Measurements from ENCODE around the gene NHLH2. TPM values are rescaled to one million over a fixed set of nuclear protein-coding genes. Genes with fewer than 3 reads are reported as not detected.
A peak's percentile ranks its signal among the peaks of the same experiment; 100 is the strongest.

The NHLH2 gene
- 1.8 TPM for polyA plus RNA-seq (2013, experiment 1 of 2)
- 1.1 TPM for polyA plus RNA-seq (2013, experiment 2 of 2)

GRCh38 chr1:115840605-115841460 is at the start of gene NHLH2:
Gene NHLH2, minus strand, starts transcription at chr1:115841126. Its CDS starts 2,754 bp downstream, at chr1:115838372.
- 59 to 71% methylated on average over 3 to 6 of the region's 9 CpGs for WGBS, 2 experiments (ENCODE audit: insufficient coverage in 2 of 2)
- H3K36me3 ChIP-seq (ENCODE audit: control insufficient read depth, insufficient read depth, low read length): no peaks in the 10 kb centered on the region
- no peaks in the 10 kb centered on the region for H3K9me3 ChIP-seq (ENCODE audit: control insufficient read depth, low read length)
- H3K4me1 ChIP-seq (ENCODE audit: control insufficient read depth, insufficient read depth, low read length, poor library complexity, severe bottlenecking): peaks cover 8% of the 10 kb centered on the region
- no peak within 1 kb of the TSS for H3K27ac ChIP-seq (ENCODE audit: low read depth, low read length, severe bottlenecking)
- H3K4me3 ChIP-seq (ENCODE audit: extremely low read depth, insufficient read depth, low read length, poor library complexity, severe bottlenecking): peak within 1 kb of the TSS; percentile 41

- no peak overlapping the region for H3K4me3 ChIP-seq (ENCODE audit: extremely low read depth, insufficient read depth, low read length, poor library complexity, severe bottlenecking)
- no peaks in the 10 kb centered on the region for H3K9me3 ChIP-seq (ENCODE audit: control insufficient read depth, low read length)
- no peaks in the 10 kb centered on the region for H3K36me3 ChIP-seq (ENCODE audit: control insufficient read depth, insufficient read depth, low read length)
- H3K4me1 ChIP-seq (ENCODE audit: control insufficient read depth, insufficient read depth, low read length, poor library complexity, severe bottlenecking): no peaks in the 10 kb centered on the region
- H3K27ac ChIP-seq (ENCODE audit: low read depth, low read length, severe bottlenecking): no peak overlapping the region
- 0 to 64% methylated on average over 1 to 3 of the region's 4 CpGs for WGBS, 2 experiments (ENCODE audit: insufficient coverage in 2 of 2)
Measured at GRCh38 chr1:115890580-115890979, 49.7 kb upstream of the NHLH2 start.

GRCh38 chr1:115888976-115889375 is 48.0 kb upstream of the NHLH2 start:
- H3K36me3 ChIP-seq (ENCODE audit: control insufficient read depth, insufficient read depth, low read length): no peaks in the 10 kb centered on the region
- no peak overlapping the region for H3K4me3 ChIP-seq (ENCODE audit: extremely low read depth, insufficient read depth, low read length, poor library complexity, severe bottlenecking)
- WGBS, 2 experiments (ENCODE audit: insufficient coverage in 2 of 2): 85 to 90% methylated on average over 1 to 2 of the region's 2 CpGs
- H3K4me1 ChIP-seq (ENCODE audit: control insufficient read depth, insufficient read depth, low read length, poor library complexity, severe bottlenecking): no peaks in the 10 kb centered on the region
- H3K27ac ChIP-seq (ENCODE audit: low read depth, low read length, severe bottlenecking): no peak overlapping the region
- H3K9me3 ChIP-seq (ENCODE audit: control insufficient read depth, low read length): no peaks in the 10 kb centered on the region

- H3K36me3 ChIP-seq (ENCODE audit: control insufficient read depth, insufficient read depth, low read length): no peaks in the 10 kb centered on the region
- no peak overlapping the region for H3K27ac ChIP-seq (ENCODE audit: low read depth, low read length, severe bottlenecking)
- no peaks in the 10 kb centered on the region for H3K4me1 ChIP-seq (ENCODE audit: control insufficient read depth, insufficient read depth, low read length, poor library complexity, severe bottlenecking)
- H3K4me3 ChIP-seq (ENCODE audit: extremely low read depth, insufficient read depth, low read length, poor library complexity, severe bottlenecking): no peak overlapping the region
- no peaks in the 10 kb centered on the region for H3K9me3 ChIP-seq (ENCODE audit: control insufficient read depth, low read length)
- 67 to 83% methylated on average over 6 of the region's 8 CpGs for WGBS, 2 experiments (ENCODE audit: insufficient coverage in 2 of 2)
Measured at GRCh38 chr1:115882913-115883902, 42.3 kb upstream of the NHLH2 start.

- Histone ChIP-seq H3K27ac (ENCODE audit: low read depth, low read length, severe bottlenecking) (no peak overlapping the region), H3K36me3 (ENCODE audit: control insufficient read depth, insufficient read depth, low read length) (no peaks in the 10 kb centered on the region), H3K4me1 (ENCODE audit: control insufficient read depth, insufficient read depth, low read length, poor library complexity, severe bottlenecking) (peaks cover 5% of the 10 kb centered on the region), H3K4me3 (ENCODE audit: extremely low read depth, insufficient read depth, low read length, poor library complexity, severe bottlenecking) (no peak overlapping the region), H3K9me3 (ENCODE audit: control insufficient read depth, low read length) (no peaks in the 10 kb centered on the region)
- WGBS, 2 experiments (ENCODE audit: insufficient coverage in 2 of 2): no CpG with 5 or more reads among the region's 1 CpG
Measured at GRCh38 chr1:115880981-115881672, 40.2 kb upstream of the NHLH2 start.

GRCh38 chr1:115879977-115880376 is 39.1 kb upstream of the NHLH2 start:
- no peak overlapping the region for H3K4me3 ChIP-seq (ENCODE audit: extremely low read depth, insufficient read depth, low read length, poor library complexity, severe bottlenecking)
- no peaks in the 10 kb centered on the region for H3K9me3 ChIP-seq (ENCODE audit: control insufficient read depth, low read length)
- H3K36me3 ChIP-seq (ENCODE audit: control insufficient read depth, insufficient read depth, low read length): no peaks in the 10 kb centered on the region
- peaks cover 5% of the 10 kb centered on the region for H3K4me1 ChIP-seq (ENCODE audit: control insufficient read depth, insufficient read depth, low read length, poor library complexity, severe bottlenecking)
- WGBS, 2 experiments (ENCODE audit: insufficient coverage in 2 of 2): no CpG with 5 or more reads among the region's 1 CpG
- H3K27ac ChIP-seq (ENCODE audit: low read depth, low read length, severe bottlenecking): no peak overlapping the region

GRCh38 chr1:115877511-115877910 is 36.6 kb upstream of the NHLH2 start:
- Histone ChIP-seq H3K36me3 (ENCODE audit: control insufficient read depth, insufficient read depth, low read length) (no peaks in the 10 kb centered on the region), H3K4me1 (ENCODE audit: control insufficient read depth, insufficient read depth, low read length, poor library complexity, severe bottlenecking) (peaks cover 5% of the 10 kb centered on the region), H3K9me3 (ENCODE audit: control insufficient read depth, low read length) (no peaks in the 10 kb centered on the region), H3K27ac (ENCODE audit: low read depth, low read length, severe bottlenecking) (no peak overlapping the region), H3K4me3 (ENCODE audit: extremely low read depth, insufficient read depth, low read length, poor library complexity, severe bottlenecking) (no peak overlapping the region)
- 20 to 50% methylated on average over 1 to 2 of the region's 5 CpGs for WGBS, 2 experiments (ENCODE audit: insufficient coverage in 2 of 2)

GRCh38 chr1:115874904-115875303 is 34.0 kb upstream of the NHLH2 start:
- no peak overlapping the region for H3K4me3 ChIP-seq (ENCODE audit: extremely low read depth, insufficient read depth, low read length, poor library complexity, severe bottlenecking)
- H3K27ac ChIP-seq (ENCODE audit: low read depth, low read length, severe bottlenecking): no peak overlapping the region
- no peaks in the 10 kb centered on the region for H3K9me3 ChIP-seq (ENCODE audit: control insufficient read depth, low read length)
- H3K4me1 ChIP-seq (ENCODE audit: control insufficient read depth, insufficient read depth, low read length, poor library complexity, severe bottlenecking): peaks cover 5% of the 10 kb centered on the region
- WGBS, 2 experiments (ENCODE audit: insufficient coverage in 2 of 2): 94% methylated on average over 2 to 3 of the region's 5 CpGs
- H3K36me3 ChIP-seq (ENCODE audit: control insufficient read depth, insufficient read depth, low read length): no peaks in the 10 kb centered on the region

GRCh38 chr1:115874497-115874896 is 33.6 kb upstream of the NHLH2 start:
- Histone ChIP-seq H3K4me1 (ENCODE audit: control insufficient read depth, insufficient read depth, low read length, poor library complexity, severe bottlenecking) (peaks cover 5% of the 10 kb centered on the region), H3K9me3 (ENCODE audit: control insufficient read depth, low read length) (no peaks in the 10 kb centered on the region), H3K36me3 (ENCODE audit: control insufficient read depth, insufficient read depth, low read length) (no peaks in the 10 kb centered on the region), H3K4me3 (ENCODE audit: extremely low read depth, insufficient read depth, low read length, poor library complexity, severe bottlenecking) (no peak overlapping the region), H3K27ac (ENCODE audit: low read depth, low read length, severe bottlenecking) (no peak overlapping the region)
- 83 to 90% methylated on average over 2 of the region's 4 CpGs for WGBS, 2 experiments (ENCODE audit: insufficient coverage in 2 of 2)

GRCh38 chr1:115873184-115873583 is 32.3 kb upstream of the NHLH2 start:
- Histone ChIP-seq H3K36me3 (ENCODE audit: control insufficient read depth, insufficient read depth, low read length) (no peaks in the 10 kb centered on the region), H3K9me3 (ENCODE audit: control insufficient read depth, low read length) (no peaks in the 10 kb centered on the region), H3K27ac (ENCODE audit: low read depth, low read length, severe bottlenecking) (no peak overlapping the region), H3K4me1 (ENCODE audit: control insufficient read depth, insufficient read depth, low read length, poor library complexity, severe bottlenecking) (peaks cover 5% of the 10 kb centered on the region), H3K4me3 (ENCODE audit: extremely low read depth, insufficient read depth, low read length, poor library complexity, severe bottlenecking) (no peak overlapping the region)
- WGBS, 2 experiments (ENCODE audit: insufficient coverage in 2 of 2): 89 to 100% methylated on average over 1 of the region's 2 CpGs

All from mesodermal cell (in vitro differentiated cells).